Type B pancreatic cell (in vitro differentiated cells): ENCODE measurements around the gene USP2. TPM values are rescaled to one million over a fixed set of nuclear protein-coding genes. Genes with fewer than 3 reads are reported as not detected.

ENCODE experiments used
- DNase-seq: peaks from one replicate; pipeline ENCODE4 v3.0.0; 2021; ENCODE audit warnings: mixed read lengths; ENCODE audit not compliant: unreplicated experiment; ENCODE audit errors: extremely low spot score
- H3K27ac Mint-ChIP-seq: 2 replicates; pipeline ENCODE4 v1.8.0; 2021; ENCODE audit warnings: mild to moderate bottlenecking, mixed read lengths
- H3K27me3 Mint-ChIP-seq: 2 replicates; pipeline ENCODE4 v1.8.0; 2021; ENCODE audit warnings: mixed read lengths
- H3K36me3 Mint-ChIP-seq: 2 replicates; pipeline ENCODE4 v1.8.0; 2021; ENCODE audit warnings: mixed read lengths
- H3K4me1 Mint-ChIP-seq: one replicate; pipeline ENCODE4 v1.8.0; 2021; ENCODE audit warnings: mixed read lengths; ENCODE audit not compliant: unreplicated experiment
- H3K4me3 Mint-ChIP-seq: 2 replicates; pipeline ENCODE4 v1.8.0; 2021; ENCODE audit warnings: mild to moderate bottlenecking, mixed read lengths
- H3K9me3 Mint-ChIP-seq: 2 replicates; pipeline ENCODE4 v1.8.0; 2021; ENCODE audit warnings: mixed read lengths
- total RNA-seq: library from RNA; stranded (reverse); gene quantifications from 2 replicates; pipeline ENCODE4 v1.2.1, GENCODE V29; 2021; ENCODE audit warnings: low replicate concordance
- TF ChIP-seq, protein P1 (sequence below): fragments of 200-600 bp; sonication (generic); conservative IDR thresholded peaks from 2 replicates; pipeline ENCODE4 v1.5.0; 2021; ENCODE audit warnings: antibody characterized with exemption, mild to moderate bottlenecking

The USP2 gene
- total RNA-seq, 1 donor from 2014 or later: 8.2 TPM

DNA sequence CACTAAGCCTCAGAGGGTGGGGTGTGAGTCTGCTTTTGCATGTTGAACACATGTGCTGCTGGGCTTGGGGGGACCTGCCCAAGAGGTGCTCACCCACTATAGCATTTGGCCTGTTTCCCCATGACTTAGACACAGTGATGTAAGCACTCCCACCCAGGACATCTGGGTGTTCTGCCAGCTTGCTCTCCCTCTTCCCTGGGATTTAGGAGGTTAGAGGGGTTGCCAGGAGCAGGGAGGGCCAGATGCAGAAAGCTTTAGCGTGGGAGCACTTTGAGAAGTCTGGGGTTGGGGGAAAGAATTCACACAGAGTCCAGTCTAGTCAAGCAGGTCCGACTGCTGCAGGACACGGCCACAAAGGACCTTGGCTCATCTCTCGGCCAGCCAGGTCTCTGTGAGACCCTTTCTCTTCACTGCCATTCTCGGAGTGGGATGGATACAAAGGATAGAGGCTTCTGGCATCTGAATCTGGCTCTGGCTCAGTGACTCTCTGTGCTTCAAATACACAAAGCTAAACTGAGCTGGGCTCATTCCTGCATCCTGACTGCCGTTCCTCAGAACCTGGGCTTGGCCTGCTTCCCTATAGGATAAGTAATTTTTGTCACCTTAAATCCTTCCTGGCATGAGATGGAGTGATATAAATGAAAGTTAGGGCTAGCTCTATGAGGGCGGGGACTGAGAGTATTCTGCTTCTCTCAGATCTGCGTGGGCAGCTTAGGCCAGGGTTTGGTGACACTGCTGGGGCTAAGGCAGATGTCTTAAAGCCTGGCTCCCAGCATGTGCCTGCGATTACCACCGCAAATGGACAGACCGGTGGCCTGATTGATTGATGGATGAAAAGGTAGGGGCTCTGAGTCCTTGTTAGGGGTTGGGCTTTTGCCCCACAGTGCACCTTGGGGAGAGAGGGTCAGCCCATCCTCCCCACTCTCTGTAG, 14.5 kb downstream of the USP2 start:
- DNase-seq: no peak
- H3K36me3 Mint-ChIP-seq: peaks cover 3% of the 10 kb centered on the region
- H3K27me3 Mint-ChIP-seq: peaks cover 33% of the 10 kb centered on the region
- H3K27ac Mint-ChIP-seq: peak overlapping the region; percentile 26
- H3K4me3 Mint-ChIP-seq: no peak overlapping the region
- TF ChIP-seq, protein P1, sequence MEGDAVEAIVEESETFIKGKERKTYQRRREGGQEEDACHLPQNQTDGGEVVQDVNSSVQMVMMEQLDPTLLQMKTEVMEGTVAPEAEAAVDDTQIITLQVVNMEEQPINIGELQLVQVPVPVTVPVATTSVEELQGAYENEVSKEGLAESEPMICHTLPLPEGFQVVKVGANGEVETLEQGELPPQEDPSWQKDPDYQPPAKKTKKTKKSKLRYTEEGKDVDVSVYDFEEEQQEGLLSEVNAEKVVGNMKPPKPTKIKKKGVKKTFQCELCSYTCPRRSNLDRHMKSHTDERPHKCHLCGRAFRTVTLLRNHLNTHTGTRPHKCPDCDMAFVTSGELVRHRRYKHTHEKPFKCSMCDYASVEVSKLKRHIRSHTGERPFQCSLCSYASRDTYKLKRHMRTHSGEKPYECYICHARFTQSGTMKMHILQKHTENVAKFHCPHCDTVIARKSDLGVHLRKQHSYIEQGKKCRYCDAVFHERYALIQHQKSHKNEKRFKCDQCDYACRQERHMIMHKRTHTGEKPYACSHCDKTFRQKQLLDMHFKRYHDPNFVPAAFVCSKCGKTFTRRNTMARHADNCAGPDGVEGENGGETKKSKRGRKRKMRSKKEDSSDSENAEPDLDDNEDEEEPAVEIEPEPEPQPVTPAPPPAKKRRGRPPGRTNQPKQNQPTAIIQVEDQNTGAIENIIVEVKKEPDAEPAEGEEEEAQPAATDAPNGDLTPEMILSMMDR: no peak
- H3K9me3 Mint-ChIP-seq: peaks cover 4% of the 10 kb centered on the region
- H3K4me1 Mint-ChIP-seq: peaks cover 56% of the 10 kb centered on the region

- peak overlapping the region; percentile 85 for H3K27ac Mint-ChIP-seq
- peaks cover 50% of the 10 kb centered on the region for H3K4me1 Mint-ChIP-seq
- peaks cover 3% of the 10 kb centered on the region for H3K36me3 Mint-ChIP-seq
- no peak for DNase-seq
- H3K27me3 Mint-ChIP-seq: peaks cover 33% of the 10 kb centered on the region
- H3K9me3 Mint-ChIP-seq: peaks cover 4% of the 10 kb centered on the region
- TF ChIP-seq, protein P1: no peak
- peak overlapping the region; percentile 87 for H3K4me3 Mint-ChIP-seq
These were observed 16.4 kb downstream of the USP2 start for GRCh38 chr11:119365071-119365591.

DNA sequence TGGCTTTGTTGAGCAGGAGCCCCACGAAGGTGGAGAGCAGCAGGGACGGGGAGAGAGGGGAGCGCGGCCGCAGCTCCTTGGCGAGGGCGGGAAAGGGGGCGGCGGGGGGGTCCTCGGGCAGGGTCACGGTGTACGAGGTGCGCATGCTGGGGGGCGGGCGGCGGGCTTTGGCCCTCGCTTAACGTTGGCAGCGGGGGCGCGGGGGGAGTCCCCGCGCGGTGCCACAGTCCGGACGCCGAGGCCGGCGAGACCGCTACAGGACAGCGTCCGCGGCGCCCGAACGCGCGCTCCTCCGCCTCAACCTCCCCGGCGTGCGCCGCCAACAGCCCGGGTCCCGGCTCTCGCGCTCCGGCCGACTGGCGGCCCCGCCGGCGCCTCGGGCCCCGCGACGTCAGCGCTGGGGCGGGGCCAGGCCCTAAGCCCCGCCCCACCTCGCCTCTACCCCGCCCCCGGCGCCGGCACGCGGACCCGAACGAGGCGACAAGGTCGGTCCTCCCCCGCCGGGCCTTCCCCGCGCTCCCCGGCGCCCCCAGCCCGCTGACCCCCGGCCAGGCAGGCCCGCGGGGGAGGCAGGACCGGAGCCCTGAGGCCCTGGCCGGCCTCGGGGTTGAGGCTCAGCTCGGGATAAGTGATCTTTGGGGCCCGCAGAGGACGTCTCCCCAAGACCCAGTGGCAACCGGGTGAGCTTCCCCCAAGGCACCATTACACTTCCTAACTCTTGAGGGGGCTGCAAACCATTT, 17.5 kb downstream of the USP2 start:
- no peak for DNase-seq
- Mint-ChIP-seq H3K27me3 (peaks cover 32% of the 10 kb centered on the region), H3K4me3 (peak overlapping the region; percentile 87), H3K4me1 (peaks cover 41% of the 10 kb centered on the region), H3K9me3 (peaks cover 4% of the 10 kb centered on the region), H3K27ac (peak overlapping the region; percentile 85), H3K36me3 (peaks cover 3% of the 10 kb centered on the region)
- TF ChIP-seq, protein P1: no peak

GRCh38 chr11:119363081-119363850, 18.2 kb downstream of the USP2 start:
- TF ChIP-seq, protein P1: no peak
- peaks cover 32% of the 10 kb centered on the region for H3K27me3 Mint-ChIP-seq
- no peak for DNase-seq
- no peak overlapping the region for H3K27ac Mint-ChIP-seq
- peaks cover 4% of the 10 kb centered on the region for H3K9me3 Mint-ChIP-seq
- no peak overlapping the region for H3K4me3 Mint-ChIP-seq
- peaks cover 37% of the 10 kb centered on the region for H3K4me1 Mint-ChIP-seq
- peaks cover 3% of the 10 kb centered on the region for H3K36me3 Mint-ChIP-seq

DNA sequence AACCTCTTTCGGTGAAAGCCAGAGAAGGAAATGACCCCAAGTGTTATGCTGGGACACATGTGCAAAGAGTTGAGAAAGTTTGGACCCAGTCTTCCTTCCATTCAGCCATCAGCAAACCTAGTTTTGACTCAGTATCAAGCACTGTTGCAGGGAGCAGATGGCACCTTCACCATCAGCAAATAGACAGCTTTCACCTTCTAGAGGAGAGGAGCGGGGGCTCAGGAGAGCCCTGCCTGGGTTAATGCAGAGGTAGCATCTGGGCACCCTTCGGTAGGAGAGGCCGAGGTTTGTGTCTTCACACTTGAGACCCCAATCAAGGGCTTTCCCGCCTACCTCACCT, 18.8 kb downstream of the USP2 start:
- Mint-ChIP-seq H3K4me3 (peak overlapping the region; percentile 70), H3K9me3 (peaks cover 4% of the 10 kb centered on the region), H3K27me3 (peaks cover 32% of the 10 kb centered on the region), H3K36me3 (peaks cover 4% of the 10 kb centered on the region), H3K4me1 (peaks cover 33% of the 10 kb centered on the region), H3K27ac (peak overlapping the region; percentile 74)
- no peak for DNase-seq
- TF ChIP-seq, protein P1: no peak
